NCI-H1417 treated with DMSO at 0.1 percent for 48 hours (cell line): Measurements from ENCODE around the gene TFCP2.

ENCODE experiments used
- DNase-seq: peaks from one replicate; lab custom pipeline; 2025; lab: John Stamatoyannopoulos, UW

The TFCP2 gene

DNA sequence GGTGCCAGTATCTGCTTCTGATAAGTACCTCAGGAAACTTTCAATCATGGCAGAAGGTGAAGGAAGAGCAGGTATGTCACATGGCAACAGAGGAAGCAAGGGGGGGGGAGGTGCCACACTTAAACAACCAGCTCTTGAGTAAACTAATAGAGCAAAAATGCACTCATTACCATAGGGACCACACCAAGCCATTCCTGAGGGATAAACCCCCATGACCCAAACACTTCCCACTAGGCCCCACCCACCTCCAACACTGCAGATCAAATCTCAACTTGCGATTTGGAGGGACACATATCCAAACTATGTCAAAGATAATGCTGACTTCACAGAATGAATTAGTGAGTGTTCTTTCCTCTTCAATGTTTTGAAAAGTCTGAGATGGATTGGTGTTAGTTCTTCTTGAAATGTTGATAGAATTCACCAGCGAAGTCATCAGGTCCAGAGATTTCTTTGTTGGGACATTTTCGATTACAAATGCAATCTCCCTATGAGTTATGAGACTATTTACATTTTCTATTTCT lies 16.6 kb downstream of the TFCP2 start:
- no peak for DNase-seq

DNA sequence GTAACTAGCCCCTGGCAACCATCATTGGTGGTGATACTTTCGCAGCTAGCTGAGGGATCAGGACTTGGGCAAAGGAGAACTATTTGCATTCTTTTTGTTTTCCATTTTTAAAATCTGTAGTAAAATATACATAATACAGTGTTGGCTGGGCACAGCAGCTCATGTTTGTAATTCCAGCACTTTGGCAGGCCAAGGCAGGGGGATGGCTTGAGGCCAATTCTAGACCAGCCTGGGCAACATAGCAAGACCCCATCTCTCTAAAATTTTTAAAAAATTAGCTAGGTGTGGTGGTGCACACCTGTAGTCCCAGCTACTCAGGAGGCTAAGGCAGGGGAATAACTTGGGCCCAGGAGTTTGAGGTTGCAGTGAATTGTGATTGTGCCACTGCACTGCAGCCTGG lies 20.0 kb downstream of the TFCP2 start:
- DNase-seq = no peak

DNA sequence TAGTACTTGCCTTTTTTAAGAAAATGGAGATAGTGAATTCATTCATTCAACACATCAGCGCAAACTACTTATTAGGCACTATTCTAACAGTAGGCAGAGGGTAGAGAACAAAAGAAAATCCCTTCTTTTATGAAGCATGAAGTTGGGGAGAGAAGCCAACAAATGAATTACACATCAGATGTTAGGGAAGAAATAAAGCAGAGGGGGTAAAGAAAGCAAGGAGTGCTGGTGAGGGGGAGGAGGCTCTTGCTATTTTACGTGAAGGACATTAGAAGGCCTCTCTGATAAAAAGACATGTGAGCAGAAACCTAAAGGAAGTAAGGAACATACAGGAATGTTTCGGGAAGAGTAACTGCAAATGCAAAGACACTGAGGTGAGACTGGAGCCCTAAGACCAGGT lies 22.2 kb downstream of the TFCP2 start:
- DNase-seq = no peak

DNA sequence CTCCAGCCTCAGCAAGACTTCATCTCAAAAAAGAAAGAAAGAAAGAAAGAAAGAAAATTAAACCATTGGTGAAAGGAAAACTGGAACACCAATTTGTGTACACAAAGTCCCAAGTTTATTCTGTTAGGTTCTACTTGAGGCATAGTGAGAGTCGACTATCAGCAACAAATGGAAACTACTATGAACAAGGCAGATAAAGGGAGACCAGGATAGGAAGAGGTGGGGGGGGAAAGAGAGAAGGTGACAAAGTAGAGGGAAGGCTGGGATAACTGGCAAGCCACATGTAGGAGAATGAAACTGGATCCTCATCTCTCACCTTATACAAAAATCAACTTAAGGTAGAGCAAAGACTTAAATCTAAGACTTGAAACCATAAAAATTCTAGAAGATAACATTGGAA lies 25.6 kb downstream of the TFCP2 start:
- DNase-seq = no peak

DNA sequence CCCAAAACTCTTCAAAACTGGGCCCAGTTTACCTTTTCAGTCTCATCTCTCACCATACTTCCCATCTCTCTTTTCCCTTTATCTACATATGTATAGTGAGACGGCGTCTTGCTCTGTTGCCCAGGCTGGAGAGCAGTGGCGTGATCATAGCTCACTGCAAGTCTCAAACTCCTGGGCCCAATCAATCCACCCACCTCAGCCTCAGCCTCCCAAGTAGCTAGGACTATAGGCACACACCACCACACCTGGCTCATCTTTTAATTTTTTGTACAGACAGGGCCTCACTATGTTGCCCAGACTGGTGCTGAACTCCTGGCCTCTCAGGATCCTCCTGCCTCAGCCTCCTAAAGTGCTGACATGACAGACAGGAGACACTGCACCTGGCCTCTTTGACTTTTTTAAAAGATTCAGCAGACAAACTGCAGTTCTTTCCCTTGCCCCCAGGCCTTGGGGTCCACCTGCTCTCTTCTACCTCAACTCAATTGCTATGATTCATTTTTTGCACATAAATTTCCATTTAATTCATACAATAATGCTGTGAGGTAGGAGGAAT lies 33.6 kb downstream of the TFCP2 start:
- no peak for DNase-seq

DNA sequence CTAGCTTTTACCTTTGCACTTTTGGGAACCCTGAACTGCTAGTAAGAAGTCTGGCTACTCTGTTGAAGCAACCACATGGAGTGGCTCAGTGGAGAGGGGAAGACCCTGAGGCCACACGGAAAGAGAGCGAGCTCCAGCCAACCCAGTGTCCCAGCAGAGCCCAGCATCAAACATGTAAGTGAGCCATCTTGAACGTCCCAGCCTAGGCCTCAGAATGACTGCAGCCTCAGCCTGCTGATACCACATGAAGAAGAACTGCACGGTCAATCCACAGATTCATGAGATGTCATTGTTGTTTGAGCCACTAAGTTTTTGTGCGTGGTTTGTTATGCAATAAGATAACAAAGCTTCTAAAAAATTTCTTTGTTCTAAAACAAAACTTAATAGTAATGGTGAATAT lies 40.2 kb downstream of the TFCP2 start:
- no peak for DNase-seq

DNA sequence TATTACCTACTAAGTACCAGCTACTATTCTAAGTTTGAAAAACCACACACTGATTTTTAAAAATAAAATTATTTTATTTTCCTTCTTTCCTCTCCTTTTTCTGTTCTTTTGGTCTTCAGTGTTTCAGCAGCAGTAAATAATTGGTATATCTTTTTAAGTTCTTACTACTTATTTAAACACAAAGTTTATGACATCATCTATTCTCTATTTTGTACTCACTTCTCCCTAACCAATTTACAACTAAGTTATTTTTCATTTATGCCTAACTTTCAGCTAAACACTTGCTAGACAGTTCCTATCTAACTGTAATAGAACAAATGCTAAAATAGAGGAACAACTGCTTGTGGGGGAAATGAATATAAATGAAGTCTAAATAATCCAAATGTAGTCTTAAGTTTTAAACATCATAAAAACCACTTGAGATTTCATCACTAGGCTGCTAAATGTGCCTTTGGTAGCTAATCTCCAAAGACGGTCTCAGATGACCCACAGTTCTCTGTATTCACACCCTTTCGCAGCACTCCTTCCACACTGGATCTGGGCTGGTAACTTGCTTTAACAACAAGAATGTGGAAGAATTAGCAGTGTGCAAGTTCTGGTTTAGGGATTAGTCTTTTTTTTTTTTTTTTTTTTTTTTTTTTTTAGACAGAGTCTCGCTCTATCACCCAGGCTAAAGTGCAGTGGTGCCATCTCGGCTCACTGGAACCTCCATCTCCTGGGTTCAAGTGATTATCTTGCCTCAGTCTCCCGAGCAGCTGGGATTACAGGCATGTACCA lies 41.0 kb downstream of the TFCP2 start:
- DNase-seq = no peak

DNA sequence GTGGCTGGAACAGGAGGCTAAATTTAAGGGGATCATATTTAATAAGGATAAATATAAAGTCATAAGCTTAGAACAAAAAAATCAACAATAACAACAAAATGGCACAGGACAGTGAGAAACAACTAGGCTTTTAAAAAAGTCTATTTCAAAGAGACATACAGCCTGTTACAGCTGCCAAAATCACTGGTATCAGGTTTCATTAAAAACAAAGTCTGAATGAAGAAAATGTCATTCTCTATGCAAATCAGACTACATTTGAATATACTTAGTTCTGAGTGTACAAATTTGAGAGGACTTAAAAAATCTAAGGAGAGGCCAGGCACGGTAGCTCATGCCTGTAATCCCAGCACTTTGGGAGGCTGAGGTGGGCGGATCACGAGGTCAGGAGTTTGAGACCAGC lies 44.0 kb downstream of the TFCP2 start:
- DNase-seq = no peak

DNA sequence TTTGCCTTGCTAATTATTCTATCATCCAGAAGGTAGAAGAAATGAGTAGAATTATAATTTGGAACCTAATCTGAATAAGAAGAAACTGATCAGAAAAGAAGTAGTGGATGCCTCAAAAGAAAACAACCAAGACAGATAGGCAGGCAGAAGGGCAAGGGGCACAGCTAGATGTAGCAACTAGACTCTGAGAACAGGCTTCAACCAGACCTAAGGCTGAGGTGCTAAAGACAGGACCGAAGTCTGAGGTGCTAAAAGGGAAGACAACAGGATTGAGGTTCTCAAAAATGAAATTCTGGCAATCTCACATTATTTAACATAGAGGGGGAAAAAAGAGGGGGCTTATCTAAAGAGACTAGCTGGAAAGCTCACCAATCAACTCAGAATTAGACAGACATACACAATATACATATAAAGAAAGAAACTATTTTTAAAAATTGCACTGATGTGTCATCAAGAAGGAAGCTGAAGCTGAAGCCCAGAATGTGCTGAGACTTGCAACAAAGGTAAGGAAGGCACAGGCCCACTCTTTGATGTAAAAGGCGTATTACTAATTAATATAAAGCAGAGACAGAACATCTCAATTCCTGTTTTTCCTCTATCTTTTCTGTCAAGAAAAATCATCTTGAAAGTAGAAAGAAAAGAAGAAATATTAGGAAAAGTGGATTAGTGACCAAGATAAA lies 45.7 kb downstream of the TFCP2 start:
- no peak for DNase-seq

DNA sequence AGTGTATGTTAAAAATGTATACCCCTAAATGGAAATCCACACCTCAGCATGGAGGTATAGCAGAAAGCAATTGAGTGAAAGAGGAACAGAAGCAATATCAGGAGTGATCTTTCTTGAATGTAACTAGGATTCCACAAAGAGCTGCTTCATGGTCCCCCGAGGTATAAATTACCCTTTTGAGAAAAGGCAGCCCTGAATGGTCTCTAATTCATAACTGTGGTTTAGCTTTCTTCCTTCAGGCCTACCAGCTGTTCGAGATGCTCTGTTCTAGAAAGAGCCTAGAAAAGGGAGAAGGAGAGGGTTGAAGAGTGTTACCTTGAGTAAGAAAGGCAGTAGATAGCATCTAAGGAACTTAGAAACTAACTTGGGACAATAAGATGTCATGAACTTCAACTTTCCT lies 46.6 kb downstream of the TFCP2 start:
- DNase-seq = no peak

DNA sequence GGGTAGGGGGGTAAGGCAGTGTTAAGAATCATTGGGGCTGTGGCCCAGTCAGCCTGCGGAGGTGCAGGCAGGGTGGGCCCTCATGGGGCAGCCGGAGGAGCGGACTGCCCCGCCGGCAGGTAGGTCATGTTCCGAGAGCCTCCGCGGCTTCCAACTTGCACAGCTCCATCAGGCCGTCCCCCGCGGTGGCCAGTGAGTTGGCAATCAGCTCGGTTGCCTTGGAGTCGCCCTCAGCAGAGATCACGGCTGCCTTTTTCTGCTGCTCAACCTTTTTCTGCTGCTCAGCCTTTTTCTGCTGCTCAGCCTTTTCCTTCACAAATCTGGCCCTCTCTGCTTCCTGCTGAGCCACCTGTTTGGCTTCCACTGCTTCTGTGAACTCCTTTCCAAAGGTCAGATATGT lies 48.4 kb downstream of the TFCP2 start:
- DNase-seq = no peak

DNA sequence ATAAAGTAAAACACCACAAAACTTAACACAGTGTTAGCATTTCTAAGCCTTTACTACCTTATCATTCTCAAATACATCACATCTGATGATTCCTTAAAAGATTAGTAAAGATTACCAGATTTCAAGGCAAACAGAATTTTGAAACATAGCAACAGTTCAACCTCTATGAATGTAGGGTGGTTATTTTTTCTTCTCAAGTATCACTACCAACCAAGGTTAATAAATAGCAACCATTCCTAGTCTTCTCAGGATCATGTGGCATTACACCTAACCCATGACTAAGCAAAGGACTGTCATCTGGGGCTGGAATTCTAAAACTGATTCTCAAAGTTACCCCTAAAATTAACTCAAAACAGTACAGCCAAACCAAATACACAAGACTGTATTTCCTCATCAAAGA lies 50.1 kb downstream of the TFCP2 start:
- DNase-seq = no peak

DNA sequence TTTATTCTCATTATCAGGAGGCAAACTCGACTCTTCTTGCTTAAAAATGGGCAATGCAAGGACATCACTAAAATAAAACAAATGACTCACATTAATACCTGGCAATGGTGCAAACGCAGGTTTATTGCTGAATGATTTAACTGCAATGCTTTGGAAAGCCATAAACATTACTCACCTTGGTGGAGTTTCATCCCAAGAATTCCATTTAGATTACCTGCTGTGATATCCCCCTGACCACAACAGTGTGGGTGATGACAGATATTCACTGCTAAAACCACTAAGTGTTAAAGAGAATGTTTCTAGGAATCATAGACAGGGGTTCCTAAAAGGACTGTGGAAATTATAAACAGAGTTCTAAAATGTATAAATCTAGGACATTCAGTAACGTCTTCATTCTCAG lies 54.2 kb downstream of the TFCP2 start:
- DNase-seq = no peak

DNA sequence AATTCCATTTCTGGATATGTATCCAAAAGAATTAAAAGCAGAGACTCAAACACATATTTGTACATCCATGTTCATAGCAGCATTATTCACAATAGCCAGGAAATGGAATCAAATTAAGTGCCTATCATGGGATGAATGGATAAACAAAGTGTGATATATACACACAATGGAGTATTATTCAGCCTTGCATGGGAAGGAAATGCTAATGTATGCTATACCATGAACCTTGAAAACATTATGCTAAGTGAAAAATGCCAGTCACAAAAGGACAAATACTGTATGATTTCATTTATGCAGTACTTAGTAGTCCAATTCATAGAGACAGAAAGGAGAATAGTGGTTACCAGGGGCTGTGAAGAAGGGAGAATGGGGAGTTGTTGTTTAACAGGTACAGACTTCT lies 57.4 kb downstream of the TFCP2 start:
- DNase-seq = no peak

DNA sequence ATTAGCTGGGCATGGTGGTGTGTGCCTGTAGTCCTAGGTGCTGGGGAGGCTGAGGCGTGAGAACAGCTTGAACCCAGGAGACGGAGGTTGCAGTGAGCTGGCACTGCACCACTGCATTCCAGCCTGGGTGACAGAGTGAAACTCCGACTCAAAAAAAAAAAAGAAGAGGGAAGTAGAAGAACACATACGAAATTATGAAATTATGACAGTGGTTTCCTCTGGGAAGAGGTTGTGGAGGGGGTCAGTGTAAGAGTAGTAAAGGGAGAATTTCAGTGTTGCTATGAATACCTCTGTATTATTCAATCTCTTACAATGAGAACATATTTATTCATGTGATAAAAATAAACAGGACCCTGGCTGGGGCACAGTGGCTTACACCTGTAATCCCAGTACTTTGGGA lies 64.8 kb downstream of the TFCP2 start:
- no peak for DNase-seq

DNA sequence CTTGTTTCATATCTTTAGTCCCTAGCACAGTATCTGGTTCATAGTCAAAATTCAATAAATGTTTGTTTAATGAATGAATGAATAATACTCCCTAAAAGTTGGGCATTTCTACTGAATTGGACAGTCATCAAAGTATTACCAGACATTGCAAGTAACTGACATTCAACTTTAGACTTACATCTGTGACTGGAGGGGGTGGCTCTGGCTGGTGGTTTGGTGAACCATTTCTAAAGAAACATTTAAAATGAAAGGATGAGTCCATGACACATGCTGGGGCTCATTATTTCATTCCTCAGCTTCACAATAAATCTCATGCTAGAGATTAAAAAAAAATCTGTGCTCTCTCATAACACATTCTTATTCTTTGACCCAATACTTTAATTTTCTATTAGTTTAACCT lies 69.0 kb downstream of the TFCP2 start:
- no peak for DNase-seq

DNA sequence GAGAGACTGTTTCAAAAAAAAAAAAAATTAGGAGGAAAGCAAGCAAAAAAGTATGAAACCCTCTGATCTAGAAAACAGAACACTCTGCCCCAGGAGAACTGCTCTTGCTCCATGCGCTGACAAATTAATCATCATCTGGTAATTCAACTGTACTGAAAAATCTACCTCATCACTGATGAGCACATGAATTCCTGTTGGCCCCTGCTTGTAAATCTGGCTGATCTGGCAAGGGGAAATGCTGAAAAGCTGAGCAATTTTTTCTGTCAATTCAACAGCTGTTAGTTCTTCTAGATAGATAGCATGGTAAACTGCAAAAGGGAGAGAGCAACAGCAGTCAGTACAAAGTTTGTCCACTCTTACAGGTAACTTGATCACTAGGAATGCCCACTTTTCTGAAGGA lies 74.3 kb downstream of the TFCP2 start:
- DNase-seq = no peak

DNA sequence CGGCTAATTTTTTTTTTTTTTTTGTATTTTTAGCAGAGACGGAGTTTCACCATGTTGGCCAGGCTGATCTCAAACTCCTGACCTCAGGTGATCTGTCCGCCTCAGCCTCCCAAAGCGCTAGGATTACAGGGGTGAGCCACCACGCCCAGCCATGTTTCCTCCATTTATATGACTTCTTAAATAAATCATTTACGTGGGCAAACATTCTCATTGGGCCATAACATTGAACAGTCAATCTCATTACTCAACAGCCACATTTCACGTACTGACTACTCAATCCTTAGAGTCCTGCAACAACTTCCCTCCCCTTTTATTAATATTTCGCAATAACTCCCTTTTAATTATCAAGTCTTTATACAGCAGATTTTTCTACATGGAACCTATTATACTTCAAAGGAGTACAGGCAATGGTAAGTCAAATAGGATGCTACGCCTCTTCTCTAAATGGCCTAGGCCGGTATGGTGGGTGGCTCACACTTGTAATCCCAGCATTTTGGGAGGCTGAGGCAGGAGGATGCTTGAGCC lies 82.2 kb downstream of the TFCP2 start:
- DNase-seq = no peak

DNA sequence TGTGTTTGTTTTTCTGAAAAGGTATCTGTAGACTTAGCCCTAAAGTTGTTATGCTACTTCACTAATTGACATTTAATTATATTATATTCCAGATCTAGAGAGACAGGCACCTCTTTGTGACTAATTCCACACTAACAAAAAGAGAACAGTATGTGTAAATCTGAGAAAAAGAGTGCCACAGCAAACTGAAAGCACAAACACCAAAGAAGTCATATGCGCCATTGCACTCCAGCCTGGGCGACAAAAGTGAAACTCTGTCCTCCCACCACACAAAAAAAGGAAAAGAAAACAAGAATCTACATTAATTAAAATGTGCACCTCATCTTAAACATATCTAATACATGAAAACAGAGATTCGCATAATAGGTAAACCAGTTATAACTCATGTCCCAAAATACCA lies 85.1 kb downstream of the TFCP2 start:
- DNase-seq = no peak

DNA sequence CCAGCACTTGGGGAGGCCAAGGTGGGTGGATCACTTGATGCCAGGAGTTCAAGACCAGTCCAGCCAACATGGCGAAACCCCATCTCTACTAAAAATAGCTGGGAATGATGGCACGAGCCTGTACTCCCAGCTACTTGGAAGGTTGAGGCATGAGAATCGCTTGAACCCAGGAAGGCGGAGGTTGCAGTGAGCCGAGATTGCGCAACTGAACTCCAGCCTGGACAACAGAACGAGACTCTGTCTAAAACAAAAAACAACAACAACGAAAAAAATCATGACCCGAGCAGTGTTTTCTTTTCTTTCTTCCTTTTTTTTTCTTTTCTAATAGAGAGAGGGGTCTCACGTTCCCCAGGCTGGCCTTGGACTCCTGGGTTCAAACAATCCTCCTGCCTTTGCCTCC lies 86.0 kb downstream of the TFCP2 start:
- no peak for DNase-seq

DNA sequence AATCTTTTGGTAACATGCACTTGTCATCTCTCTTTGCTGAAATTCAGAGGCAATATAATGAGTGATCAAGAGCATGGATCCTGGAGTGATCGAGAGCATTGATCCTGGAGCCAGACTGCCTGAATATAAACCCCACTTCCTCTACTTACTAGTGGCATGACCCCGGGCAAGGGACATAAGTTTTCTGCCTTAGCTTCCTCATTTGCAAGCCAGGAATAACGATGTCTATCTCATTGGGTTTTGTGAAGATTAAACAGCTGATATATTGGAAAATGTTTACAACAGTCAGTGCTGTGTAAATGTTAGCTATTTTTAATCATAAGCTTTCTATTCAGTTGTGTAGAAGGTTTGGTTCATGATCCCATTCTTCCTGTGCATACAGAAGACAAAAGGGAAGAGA lies 87.2 kb downstream of the TFCP2 start:
- no peak for DNase-seq

DNA sequence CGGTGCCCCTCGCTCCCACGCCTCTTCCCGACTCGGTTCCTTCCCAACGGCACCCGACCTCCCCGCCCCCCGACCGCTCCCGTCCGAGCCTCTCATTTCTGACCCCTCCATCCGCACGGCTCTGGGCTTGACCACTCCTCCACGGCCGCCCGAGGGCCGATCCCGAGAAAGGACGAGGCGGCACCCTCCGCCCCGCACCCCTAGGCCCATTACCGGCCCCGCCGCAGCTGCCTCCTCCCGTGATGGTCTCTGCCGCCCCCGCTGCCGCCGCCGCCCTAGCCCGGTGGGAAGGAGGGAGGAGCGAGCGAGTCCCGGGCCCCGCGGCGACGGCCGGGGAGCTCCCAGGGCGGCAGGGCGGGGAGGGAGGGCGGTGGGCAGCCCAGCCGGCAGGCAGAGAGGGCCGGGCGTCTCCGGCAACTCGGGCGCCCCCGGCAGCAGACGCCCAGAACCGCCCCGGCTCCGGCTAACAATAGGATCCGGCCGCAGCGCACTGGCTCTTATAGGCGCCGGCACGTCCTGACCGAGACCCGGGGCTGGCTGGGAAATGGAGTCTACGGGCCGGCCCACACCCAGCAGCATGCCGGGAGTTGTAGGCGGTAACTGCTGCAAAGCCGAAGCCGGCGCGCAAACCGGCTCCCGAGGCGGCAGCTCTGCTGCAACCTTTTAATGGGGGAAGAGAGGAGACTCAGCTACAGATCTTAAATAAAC lies 89.7 kb downstream of the TFCP2 start, which contains the start of gene CSRNP2:
Gene CSRNP2, minus strand, starts transcription at position 471 of the 708 bp plus-strand sequence. CDS start 7,035 bp downstream, outside the sequence.
- DNase-seq = peak; percentile 86
